DND-41 (cell line): ENCODE data around the gene FOXK2.

Experiments used
- ATAC-seq: fragments of 200-7000 bp; cut with Tn5 transposase; 3 replicates; pipeline ENCODE4 v1.9.1; 2021; ENCODE audit warnings: low read depth; ENCODE audit not compliant: insufficient read depth
- DNase-seq: peaks from one replicate; pipeline ENCODE4 v3.0.0-alpha.2; 2020
- H2AFZ ChIP-seq: 2 replicates; pipeline ENCODE4 v1.6.0; 2012; ENCODE audit warnings: low read depth, low read length
- H3K27ac ChIP-seq: 2 replicates; pipeline ENCODE4 v1.5.1; 2012; ENCODE audit warnings: low read length, inconsistent platforms
- H3K27me3 ChIP-seq: fragments of 200-600 bp; sonication (generic); 2 replicates; pipeline ENCODE4 v1.6.0; 2012; ENCODE audit warnings: low read length, mild to moderate bottlenecking, inconsistent platforms; ENCODE audit not compliant: insufficient read depth, poor library complexity
- H3K36me3 ChIP-seq: 2 replicates; pipeline ENCODE4 v1.5.1; 2012; ENCODE audit warnings: low read length, inconsistent platforms; ENCODE audit not compliant: insufficient read depth
- H3K4me1 ChIP-seq: 2 replicates; pipeline ENCODE4 v1.5.1; 2012; ENCODE audit warnings: mild to moderate bottlenecking, low read length; ENCODE audit not compliant: insufficient read depth
- H3K4me2 ChIP-seq: 2 replicates; pipeline ENCODE4 v1.6.0; 2012; ENCODE audit warnings: mild to moderate bottlenecking, moderate library complexity, low read length, inconsistent platforms; ENCODE audit not compliant: insufficient read depth
- H3K4me3 ChIP-seq, 2 experiments: fragments of 200-600 bp in 1 of 2; shearing (Covaris generic) in 1 of 2; 2 replicates each; pipeline ENCODE4 v1.5.1; 2012 to 2016; ENCODE audit warnings: inconsistent platforms in 2 of 2, low read length in 2 of 2, mild to moderate bottlenecking in 2 of 2, low read depth in 1 of 2, moderate library complexity in 1 of 2
- H3K79me2 ChIP-seq: 2 replicates; pipeline ENCODE4 v1.6.0; 2012; ENCODE audit warnings: low read length, inconsistent platforms; ENCODE audit not compliant: insufficient read depth
- H3K9ac ChIP-seq: 2 replicates; pipeline ENCODE4 v1.6.0; 2012; ENCODE audit warnings: low read depth, mild to moderate bottlenecking, inconsistent platforms, low read length, moderate library complexity
- H3K9me3 ChIP-seq: 2 replicates; pipeline ENCODE4 v1.5.1; 2012; ENCODE audit warnings: low read length, moderate library complexity, mild to moderate bottlenecking, inconsistent platforms; ENCODE audit not compliant: insufficient read depth, severe bottlenecking
- H4K20me1 ChIP-seq: 2 replicates; pipeline ENCODE4 v1.6.0; 2012; ENCODE audit warnings: low read length; ENCODE audit not compliant: insufficient read depth
- EZH2 ChIP-seq: IDR thresholded peaks from 3 replicates; pipeline ENCODE4 v1.6.1; 2012; ENCODE audit warnings: borderline replicate concordance, low read depth, mild to moderate bottlenecking, moderate library complexity, low read length, inconsistent platforms; ENCODE audit not compliant: severe bottlenecking
- TF ChIP-seq, protein P1 (sequence below): IDR thresholded peaks from 2 replicates; pipeline ENCODE4 v1.5.1; 2012; ENCODE audit warnings: borderline replicate concordance, low read length, moderate library complexity, mild to moderate bottlenecking; ENCODE audit not compliant: poor library complexity, severe bottlenecking; ENCODE audit errors: extremely low read depth

The FOXK2 gene

DNA sequence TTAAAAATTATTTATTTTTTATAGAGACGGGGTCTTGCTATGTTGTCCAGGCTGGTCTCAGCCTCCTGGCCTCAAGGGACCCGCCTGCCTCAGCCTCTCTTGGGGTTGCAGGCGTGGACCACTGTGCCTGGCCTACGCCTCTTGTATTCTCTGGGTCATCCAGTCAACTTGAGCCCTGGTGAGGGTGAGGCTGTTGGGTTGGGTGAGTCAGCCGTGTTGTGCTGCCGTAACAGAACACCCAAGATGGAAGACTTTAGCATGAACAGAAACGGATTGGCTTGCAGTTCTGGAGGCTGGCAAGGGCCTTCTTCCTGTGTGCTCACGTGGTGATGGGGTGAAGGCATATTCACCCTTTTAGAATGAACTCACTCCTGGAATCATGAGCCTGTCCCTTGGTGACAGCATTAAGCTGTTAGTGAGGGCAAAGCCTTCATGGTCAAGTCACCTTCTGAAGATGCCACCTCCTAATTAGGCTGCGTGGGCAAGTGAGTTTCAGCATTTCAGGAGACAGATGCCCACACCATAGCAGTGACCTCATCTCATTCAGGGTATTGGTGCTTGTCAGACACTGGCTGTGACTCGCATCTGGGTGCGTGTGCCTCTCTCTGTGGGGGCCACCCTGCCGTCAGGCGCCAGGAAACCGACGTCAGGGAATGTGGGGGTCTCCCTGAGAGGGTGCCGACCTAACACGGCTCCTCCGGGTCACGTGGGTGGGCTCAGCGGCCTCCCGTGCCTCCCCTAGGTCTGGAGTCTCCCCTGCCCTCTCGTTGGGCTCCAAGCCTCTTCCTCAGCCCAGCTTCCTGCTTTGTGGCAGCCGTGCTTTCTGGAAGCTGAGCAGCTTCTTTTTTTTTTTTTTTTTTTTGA is 79.0 kb downstream of the FOXK2 start:
- Histone ChIP-seq H3K79me2 (peaks cover 45% of the 10 kb centered on the region), H3K9me3 (no peaks in the 10 kb centered on the region), H3K4me3 (no peak overlapping the region), H3K27ac (no peak overlapping the region), H3K4me1 (peaks cover 4% of the 10 kb centered on the region), H2AFZ (no peak overlapping the region), H3K27me3 (no peaks in the 10 kb centered on the region), H3K9ac (no peak overlapping the region), H3K4me2 (no peak overlapping the region), H4K20me1 (peaks cover 62% of the 10 kb centered on the region), H3K36me3 (peaks cover 95% of the 10 kb centered on the region)
- no peak for TF ChIP-seq EZH2
- TF ChIP-seq, protein P1, sequence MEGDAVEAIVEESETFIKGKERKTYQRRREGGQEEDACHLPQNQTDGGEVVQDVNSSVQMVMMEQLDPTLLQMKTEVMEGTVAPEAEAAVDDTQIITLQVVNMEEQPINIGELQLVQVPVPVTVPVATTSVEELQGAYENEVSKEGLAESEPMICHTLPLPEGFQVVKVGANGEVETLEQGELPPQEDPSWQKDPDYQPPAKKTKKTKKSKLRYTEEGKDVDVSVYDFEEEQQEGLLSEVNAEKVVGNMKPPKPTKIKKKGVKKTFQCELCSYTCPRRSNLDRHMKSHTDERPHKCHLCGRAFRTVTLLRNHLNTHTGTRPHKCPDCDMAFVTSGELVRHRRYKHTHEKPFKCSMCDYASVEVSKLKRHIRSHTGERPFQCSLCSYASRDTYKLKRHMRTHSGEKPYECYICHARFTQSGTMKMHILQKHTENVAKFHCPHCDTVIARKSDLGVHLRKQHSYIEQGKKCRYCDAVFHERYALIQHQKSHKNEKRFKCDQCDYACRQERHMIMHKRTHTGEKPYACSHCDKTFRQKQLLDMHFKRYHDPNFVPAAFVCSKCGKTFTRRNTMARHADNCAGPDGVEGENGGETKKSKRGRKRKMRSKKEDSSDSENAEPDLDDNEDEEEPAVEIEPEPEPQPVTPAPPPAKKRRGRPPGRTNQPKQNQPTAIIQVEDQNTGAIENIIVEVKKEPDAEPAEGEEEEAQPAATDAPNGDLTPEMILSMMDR: no peak
- no peak for ATAC-seq
- DNase-seq: no peak

DNA sequence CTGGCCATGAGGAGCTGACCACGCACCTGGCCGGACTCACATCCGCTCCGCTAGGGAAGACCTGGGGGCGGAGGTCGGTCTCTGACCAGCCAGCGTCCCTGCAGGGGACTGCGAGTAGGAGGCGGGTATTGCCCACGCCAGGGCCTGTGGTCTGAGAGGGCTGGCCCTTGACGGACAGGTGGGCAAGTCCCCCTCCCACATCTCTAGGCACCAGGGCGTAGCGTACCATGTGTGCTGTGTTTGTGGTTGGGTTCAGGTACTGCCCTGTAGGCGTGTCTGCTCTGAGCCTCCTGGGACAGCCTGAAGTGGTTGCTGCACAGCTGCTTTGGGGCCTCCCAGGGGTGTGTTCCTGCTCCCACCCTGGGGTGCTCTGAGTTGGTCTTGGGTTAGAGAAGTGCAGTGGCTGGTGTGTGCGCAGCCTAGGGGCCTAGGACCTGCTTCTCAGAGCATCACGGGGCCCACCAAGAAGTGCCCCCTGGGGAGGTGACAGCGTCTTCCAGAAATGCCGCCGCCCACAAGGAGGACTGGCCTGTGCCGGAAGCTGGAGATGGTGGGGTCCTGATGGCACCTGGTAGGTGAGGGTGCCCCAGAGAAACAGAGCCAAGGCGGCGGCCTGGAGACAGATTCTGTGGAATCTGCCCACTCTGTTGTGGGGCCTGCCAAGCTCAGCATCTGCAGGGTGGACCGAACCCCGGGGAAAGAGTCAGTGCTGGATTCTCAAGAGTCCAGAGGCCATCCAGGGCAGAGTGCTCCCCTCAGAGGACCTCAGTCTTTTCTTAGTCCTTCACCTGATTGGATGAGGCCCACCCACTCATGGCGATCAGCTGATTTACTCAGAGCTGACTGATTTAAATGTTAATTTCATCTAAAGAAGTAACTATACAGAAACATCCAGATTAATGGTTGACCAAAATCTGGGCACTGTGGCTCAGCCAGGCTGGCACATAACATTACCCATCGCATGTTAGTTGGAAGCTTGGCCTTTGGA is 80.4 kb downstream of the FOXK2 start:
- no peak overlapping the region for H3K4me3 ChIP-seq
- peaks cover 95% of the 10 kb centered on the region for H3K36me3 ChIP-seq
- peaks cover 65% of the 10 kb centered on the region for H4K20me1 ChIP-seq
- H3K27me3 ChIP-seq: no peaks in the 10 kb centered on the region
- no peaks in the 10 kb centered on the region for H3K9me3 ChIP-seq
- ATAC-seq (peak; percentile 37; the same call in 2 of the 3 replicates), DNase-seq (no peak)
- no peak overlapping the region for H3K27ac ChIP-seq
- H3K4me1 ChIP-seq: no peaks in the 10 kb centered on the region
- H3K4me2 ChIP-seq: no peak overlapping the region
- no peak for TF ChIP-seq EZH2
- TF ChIP-seq, protein P1: no peak
- H3K79me2 ChIP-seq: peaks cover 34% of the 10 kb centered on the region
- H3K9ac ChIP-seq: no peak overlapping the region
- H2AFZ ChIP-seq: no peak overlapping the region

DNA sequence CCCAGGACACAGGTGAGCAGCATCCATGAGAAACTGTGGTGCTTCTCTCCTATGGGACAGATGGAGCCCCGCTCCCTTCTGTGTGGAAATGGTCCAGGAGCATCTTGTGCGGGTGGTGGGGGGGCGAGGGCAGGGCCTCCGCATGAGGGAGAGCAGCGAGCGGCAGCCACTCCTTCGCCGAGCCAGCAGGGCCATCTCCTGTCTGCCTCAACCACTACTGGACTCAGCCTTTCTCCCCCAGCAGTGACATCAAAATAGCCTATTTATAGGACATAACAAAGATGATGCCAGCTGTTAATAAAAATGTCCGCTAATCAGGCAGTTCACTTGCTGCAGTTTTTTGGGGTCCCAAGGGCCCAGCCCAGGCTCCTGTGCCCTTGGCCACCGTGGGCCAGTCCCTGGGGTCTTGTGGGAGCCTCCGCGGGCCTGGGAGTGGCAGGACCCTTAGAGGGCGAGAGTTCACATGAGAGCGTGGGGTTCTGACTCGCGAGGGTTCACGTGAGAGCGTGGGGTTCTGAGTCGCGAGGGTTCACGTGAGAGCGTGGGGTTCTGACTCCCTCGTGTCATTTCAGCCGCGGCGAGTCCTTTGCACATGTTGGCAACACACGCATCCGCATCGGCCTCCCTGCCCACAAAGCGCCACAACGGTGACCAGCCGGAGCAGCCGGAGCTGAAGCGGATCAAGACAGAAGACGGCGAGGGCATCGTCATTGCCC is 81.4 kb downstream of the FOXK2 start:
- no peak overlapping the region for H3K9ac ChIP-seq
- H3K4me2 ChIP-seq: no peak overlapping the region
- peaks cover 31% of the 10 kb centered on the region for H3K79me2 ChIP-seq
- no peaks in the 10 kb centered on the region for H3K4me1 ChIP-seq
- H3K36me3 ChIP-seq: peaks cover 94% of the 10 kb centered on the region
- no peaks in the 10 kb centered on the region for H3K27me3 ChIP-seq
- H2AFZ ChIP-seq: no peak overlapping the region
- peaks cover 63% of the 10 kb centered on the region for H4K20me1 ChIP-seq
- no peak for TF ChIP-seq EZH2
- TF ChIP-seq, protein P1: no peak
- no peaks in the 10 kb centered on the region for H3K9me3 ChIP-seq
- no peak for ATAC-seq
- no peak for DNase-seq
- no peak overlapping the region for H3K4me3 ChIP-seq
- H3K27ac ChIP-seq: no peak overlapping the region
